Right lobe of liver (tissue), 6 donors: Measurements from ENCODE around the gene UNC5B. TPM values are rescaled to one million over a fixed set of nuclear protein-coding genes. Genes with fewer than 3 reads are reported as not detected.
A peak's percentile ranks its signal among the peaks of the same experiment; 100 is the strongest.

Experiments used
- ATAC-seq, 4 donors: fragments of 200-7000 bp; cut with Tn5 transposase; one replicate each; pipeline ENCODE4 v1.9.1; 2020; ENCODE audit warnings: mild to moderate bottlenecking in 4 of 4, moderate library complexity in 4 of 4
- DNase-seq, 3 donors: peaks; one replicate each; pipeline ENCODE4 v3.0.0-alpha.2; 2020
- H3K27ac ChIP-seq, 3 donors: fragments of 200-600 bp; one replicate each; pipeline ENCODE4 v1.8.0; 2022
- H3K27me3 ChIP-seq, 2 donors: fragments of 200-600 bp; one replicate each; pipeline ENCODE4 v1.8.0; 2022
- H3K36me3 ChIP-seq, 4 donors: fragments of 200-600 bp; sonication (generic) in 1 of 4; one replicate each; pipeline versions ENCODE4 v1.5.1 to v1.8.0; 2017 to 2022; ENCODE audit warnings: control low read depth in 1 of 4
- H3K4me1 ChIP-seq, 4 donors: fragments of 200-600 bp; sonication (generic) in 1 of 4; one replicate each; pipeline versions ENCODE4 v1.5.1 to v1.8.0; 2017 to 2022; ENCODE audit warnings: control low read depth in 1 of 4
- H3K4me3 ChIP-seq, 3 donors: fragments of 200-600 bp; one replicate each; pipeline ENCODE4 v1.8.0; 2022
- H3K9me3 ChIP-seq, 4 donors: fragments of 200-600 bp; sonication (generic) in 1 of 4; one replicate each; pipeline versions ENCODE4 v1.5.1 to v1.8.0; 2017 to 2022; ENCODE audit warnings: control low read depth in 1 of 4
- POLR2A ChIP-seq: fragments of 450-650 bp; IDR thresholded peaks from one replicate; pipeline ENCODE4 v1.6.1; 2017; ENCODE audit warnings: antibody characterized with exemption, mild to moderate bottlenecking
- WGBS: methylation state at CpG from one replicate; pipeline ENCODE4 v1.1.6; 2018; ENCODE audit warnings: low coverage, low lambda C conversion rate; ENCODE audit not compliant: insufficient coverage; ENCODE audit errors: missing lambda C conversion rate; 5-methylcytosine and 5-hydroxymethylcytosine counted together
- intact Hi-C, 2 donors: fragments of 100-400 bp; cut with DNase I; formaldehyde crosslinking; loops; one replicate each; pipeline versions ENCODE4 v1.11.2 to v1.14.1; 2022
- total RNA-seq, 6 experiments: library from RNA; depleted of rRNA in 2 of 6; stranded (reverse); fragments of >200 nt in 2 of 6; fragmentation: NEBNext Ultra II Directional in 3 of 6; extraction: Animal tissue kit (Norgen Biotek cat#: 25700) in 3 of 6; gene quantifications; one replicate each; pipeline versions ENCODE4 v1.1.0 to v1.2.4, GENCODE V29; 2016 to 2023
- TF ChIP-seq, protein P1 (sequence below), 4 donors: fragments of 200-600 bp in 3 of 4; fragments of 450-650 bp in 1 of 4; IDR thresholded peaks; one replicate each; pipeline versions ENCODE4 v1.5.1 to v1.8.0; 2016 to 2022; ENCODE audit warnings: antibody characterized with exemption in 4 of 4, mild to moderate bottlenecking in 2 of 4
- donor health status: DM: no; HTN: yes; CAD: no.
- donor health status: DM: no; HTN: no; CAD: no.
- donor health status: DM: no; HTN: no; CAD: no.
- donor health status: DM: no; HTN: yes; CAD: no.
- donor health status: DM: no; HTN: yes; CAD: no.

The UNC5B gene
- total RNA-seq, 6 experiments from 2014 or later, result 1.0 to 6.2 (median 2.1) TPM

DNA sequence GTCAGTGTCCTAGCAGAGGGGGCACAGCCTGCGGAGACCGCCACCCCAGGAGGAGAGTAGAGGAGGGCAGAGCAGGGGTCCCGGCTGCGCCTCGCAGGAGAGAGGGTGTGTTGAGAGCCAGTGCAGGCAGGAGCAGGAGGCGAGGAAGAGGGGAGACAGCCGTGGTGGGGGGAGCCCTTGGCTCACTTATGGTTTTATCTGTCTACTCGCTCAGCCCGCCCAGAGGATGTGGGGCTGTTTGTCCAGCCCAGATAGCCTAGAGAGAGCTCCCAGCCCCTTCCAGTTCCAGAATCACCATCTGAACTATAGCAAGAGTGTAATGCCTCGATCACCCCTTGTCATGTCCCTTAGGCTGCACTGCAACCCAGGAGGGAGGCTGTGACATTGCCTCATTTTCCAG is 133.3 kb downstream of the UNC5B start:
- TF ChIP-seq, protein P1, sequence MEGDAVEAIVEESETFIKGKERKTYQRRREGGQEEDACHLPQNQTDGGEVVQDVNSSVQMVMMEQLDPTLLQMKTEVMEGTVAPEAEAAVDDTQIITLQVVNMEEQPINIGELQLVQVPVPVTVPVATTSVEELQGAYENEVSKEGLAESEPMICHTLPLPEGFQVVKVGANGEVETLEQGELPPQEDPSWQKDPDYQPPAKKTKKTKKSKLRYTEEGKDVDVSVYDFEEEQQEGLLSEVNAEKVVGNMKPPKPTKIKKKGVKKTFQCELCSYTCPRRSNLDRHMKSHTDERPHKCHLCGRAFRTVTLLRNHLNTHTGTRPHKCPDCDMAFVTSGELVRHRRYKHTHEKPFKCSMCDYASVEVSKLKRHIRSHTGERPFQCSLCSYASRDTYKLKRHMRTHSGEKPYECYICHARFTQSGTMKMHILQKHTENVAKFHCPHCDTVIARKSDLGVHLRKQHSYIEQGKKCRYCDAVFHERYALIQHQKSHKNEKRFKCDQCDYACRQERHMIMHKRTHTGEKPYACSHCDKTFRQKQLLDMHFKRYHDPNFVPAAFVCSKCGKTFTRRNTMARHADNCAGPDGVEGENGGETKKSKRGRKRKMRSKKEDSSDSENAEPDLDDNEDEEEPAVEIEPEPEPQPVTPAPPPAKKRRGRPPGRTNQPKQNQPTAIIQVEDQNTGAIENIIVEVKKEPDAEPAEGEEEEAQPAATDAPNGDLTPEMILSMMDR (IDR thresholded peaks at IDR 0.05), result no peak
- TF ChIP-seq POLR2A, result no peak
- Histone ChIP-seq H3K4me1 (peaks cover 0 to 74% (median 17%) of the 10 kb centered on the region in 4 donors), H3K27me3 (no peaks in the 10 kb centered on the region), H3K27ac (peak overlapping the region in 1 of 3 donors; percentile 65), H3K9me3 (no peaks in the 10 kb centered on the region), H3K4me3 (no peak overlapping the region), H3K36me3 (no peaks in the 10 kb centered on the region)
- DNase-seq (no peak), ATAC-seq (no peak)
- intact Hi-C loops, result no loop called here
- 0% methylated on average over 1 of the region's 10 CpGs for WGBS

DNA sequence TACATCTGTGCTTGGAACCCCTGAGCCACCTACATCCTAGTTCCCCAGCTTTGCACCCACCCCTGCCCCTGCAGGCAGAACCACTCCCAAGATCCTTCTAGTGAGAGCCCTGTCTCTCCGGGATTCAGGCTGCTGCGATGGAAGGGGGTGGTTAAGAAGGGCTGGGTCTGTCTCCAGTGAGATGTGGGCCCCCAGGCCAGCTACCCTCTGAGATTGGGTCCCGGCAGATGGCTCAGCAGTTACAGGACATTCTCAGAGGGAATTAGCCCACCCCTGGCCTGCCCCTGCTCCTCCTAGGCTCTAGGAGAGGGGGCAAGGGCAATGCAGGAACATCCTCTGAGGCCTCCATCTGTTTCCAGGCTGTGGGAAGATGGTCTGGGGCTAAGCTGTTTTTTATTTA is 134.4 kb downstream of the UNC5B start:
- H3K27ac ChIP-seq, result peak overlapping the region in 1 of 3 donors; percentile 73
- no CpG with 5 or more reads among the region's 3 CpGs for WGBS
- H3K4me1 ChIP-seq, result peaks cover 0 to 73% (median 20%) of the 10 kb centered on the region in 4 donors
- no peaks in the 10 kb centered on the region for H3K36me3 ChIP-seq
- TF ChIP-seq, protein P1 (IDR thresholded peaks at IDR 0.05), result no peak
- no peak for TF ChIP-seq POLR2A
- DNase-seq, result no peak
- no peaks in the 10 kb centered on the region for H3K27me3 ChIP-seq
- no peaks in the 10 kb centered on the region for H3K9me3 ChIP-seq
- peak overlapping the region in 1 of 3 donors; percentile 51 for H3K4me3 ChIP-seq
- ATAC-seq, result no peak
- intact Hi-C loops, result no loop called here

DNA sequence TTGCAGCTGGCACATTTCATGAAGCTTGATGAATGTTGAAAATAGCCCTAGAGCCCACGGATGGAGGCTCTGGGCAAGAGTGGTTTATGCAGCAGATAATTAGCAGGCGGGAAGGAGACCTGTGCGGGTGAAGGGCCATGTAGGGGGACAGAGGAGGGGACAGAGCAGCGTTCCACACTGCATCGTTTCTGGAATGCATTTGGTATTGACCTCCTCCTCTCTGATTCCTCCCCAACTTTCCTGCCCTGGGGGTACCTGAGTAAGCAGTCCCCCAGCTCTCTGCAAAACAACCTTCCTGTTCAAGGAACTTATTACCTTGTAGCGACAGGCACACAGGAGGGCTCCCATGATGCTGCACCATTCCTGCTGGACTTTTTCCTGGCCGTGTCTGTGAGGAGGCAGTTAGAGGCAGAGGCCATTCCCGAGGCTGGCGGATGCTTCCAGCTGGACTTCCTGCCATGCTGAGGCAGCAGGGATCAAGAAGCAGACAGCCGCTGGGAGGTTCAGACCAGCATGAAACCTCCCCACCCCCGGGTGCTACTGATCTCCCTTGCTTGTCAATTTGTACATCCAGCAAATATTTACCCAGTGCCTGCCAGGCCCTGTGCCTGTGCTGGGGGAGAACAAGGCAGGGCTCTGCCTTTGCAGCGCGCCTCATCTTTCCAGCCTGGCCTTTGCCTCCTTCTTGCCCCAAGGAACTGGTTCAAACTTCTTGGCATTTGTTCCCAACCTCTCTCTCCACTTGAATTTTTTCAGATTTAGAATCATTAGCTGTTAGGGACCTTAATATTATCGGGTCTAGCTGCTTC is 135.4 kb downstream of the UNC5B start:
- intact Hi-C loops, result no loop called here

DNA sequence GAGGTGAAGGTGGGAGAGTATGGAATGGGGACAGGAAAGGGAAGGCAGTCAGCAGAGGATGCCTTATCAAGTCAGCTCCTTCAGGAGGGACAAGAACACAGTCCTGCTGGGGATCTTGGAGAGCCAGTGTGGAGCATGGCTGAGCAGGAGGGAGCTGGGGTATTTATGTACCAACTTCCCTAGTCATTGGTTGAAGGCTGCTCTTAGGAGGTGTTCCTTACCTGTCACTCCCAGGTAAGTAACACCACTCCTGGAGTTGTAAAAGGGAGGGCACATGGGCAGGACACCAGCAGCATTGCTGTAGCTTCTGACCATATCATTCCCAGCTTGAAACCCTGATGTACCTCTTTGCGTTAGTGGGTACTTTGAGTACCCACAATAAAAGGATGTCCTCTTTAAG is 136.5 kb downstream of the UNC5B start:
- no peak for DNase-seq
- intact Hi-C loops, result no loop called here
- no peaks in the 10 kb centered on the region for H3K36me3 ChIP-seq

More for the DNA sequence above, 135.4 kb downstream of the UNC5B start:
- peak; percentile 49 for TF ChIP-seq POLR2A
- TF ChIP-seq, protein P1 (IDR thresholded peaks at IDR 0.05), result no peak
- Histone ChIP-seq H3K27ac (peak overlapping the region in 1 of 3 donors; percentile 73), H3K9me3 (no peaks in the 10 kb centered on the region), H3K4me1 (peaks cover 0 to 71% (median 17%) of the 10 kb centered on the region in 4 donors), H3K36me3 (no peaks in the 10 kb centered on the region), H3K4me3 (peak overlapping the region in 2 of 3 donors; percentile 19 to 51), H3K27me3 (no peaks in the 10 kb centered on the region)
- WGBS, result 30% methylated on average over 11 of the region's 14 CpGs
- ATAC-seq, result peak; percentile 75 to 89 (median 82)
- peak; percentile 83 to 94 (median 92) for DNase-seq

More for the DNA sequence above, 136.5 kb downstream of the UNC5B start:
- Histone ChIP-seq H3K4me3 (no peak overlapping the region), H3K4me1 (peaks cover 0 to 61% (median 12%) of the 10 kb centered on the region in 4 donors), H3K9me3 (no peaks in the 10 kb centered on the region), H3K27ac (no peak overlapping the region), H3K27me3 (no peaks in the 10 kb centered on the region)
- no CpG with 5 or more reads among the region's 1 CpG for WGBS
- TF ChIP-seq POLR2A, result no peak
- TF ChIP-seq, protein P1 (IDR thresholded peaks at IDR 0.05), result no peak
- no peak for ATAC-seq
